Stimulated activated naive CD4-positive, alpha-beta T cell treated with Interleukin-2 at 50 U/mL for 16 hours (primary cell): Measurements from ENCODE around the gene OBSCN.

ENCODE experiments used
- DNase-seq: peaks from one replicate; lab custom pipeline; 2025; lab: John Stamatoyannopoulos, UW

Gene OBSCN

GRCh38 chr1:228358764-228359612 lies 151.1 kb downstream of the OBSCN start:
- DNase-seq: no peak

- no peak for DNase-seq
Measured at GRCh38 chr1:228359613-228360532, 152.0 kb downstream of the OBSCN start.

- DNase-seq: no peak
Measured at GRCh38 chr1:228360533-228361313, 152.9 kb downstream of the OBSCN start.

- no peak for DNase-seq
Measured at GRCh38 chr1:228361314-228362140, 153.7 kb downstream of the OBSCN start.

- DNase-seq: no peak
Measured at GRCh38 chr1:228362141-228362883, 154.5 kb downstream of the OBSCN start.

- DNase-seq: no peak
Measured at GRCh38 chr1:228362884-228363450, 155.1 kb downstream of the OBSCN start.

- no peak for DNase-seq
Measured at GRCh38 chr1:228363686-228364067, 155.8 kb downstream of the OBSCN start.

GRCh38 chr1:228364068-228364705 lies 156.3 kb downstream of the OBSCN start:
- DNase-seq: no peak

GRCh38 chr1:228364706-228365213 lies 156.9 kb downstream of the OBSCN start:
- no peak for DNase-seq

GRCh38 chr1:228365271-228366061 lies 157.6 kb downstream of the OBSCN start:
- no peak for DNase-seq

GRCh38 chr1:228366062-228366865 lies 158.4 kb downstream of the OBSCN start:
- no peak for DNase-seq

GRCh38 chr1:228366866-228367741 lies 159.3 kb downstream of the OBSCN start:
- DNase-seq: no peak

GRCh38 chr1:228367798-228368791 lies 160.3 kb downstream of the OBSCN start:
- no peak for DNase-seq

- no peak for DNase-seq
Measured at GRCh38 chr1:228368801-228369607, 161.2 kb downstream of the OBSCN start.
